Natural killer cell (primary cell): ENCODE results near the gene ARSB. TPM values are rescaled to one million over a fixed set of nuclear protein-coding genes. Genes with fewer than 3 reads are reported as not detected.

Experiments used
- ATAC-seq, 3 donors: fragments of 150-1000 bp in 2 of 3; fragments of 200-7000 bp in 1 of 3; cut with Tn5 transposase; 1 replicate in 1 of 3; 2 replicates in 2 of 3; pipeline ENCODE4 v1.10.0; 2021; ENCODE audit warnings: mild to moderate bottlenecking in 2 of 3, moderate library complexity in 2 of 3
- DNase-seq, 2 donors: peaks; one replicate each; pipeline versions ENCODE4 v3.0.0 to v3.0.0-alpha.2; 2013 to 2021; ENCODE audit warnings: mixed read lengths in 1 of 2
- H3K27ac ChIP-seq: one replicate; pipeline ENCODE4 v1.5.1; 2013; ENCODE audit warnings: mild to moderate bottlenecking, low read length
- H3K27me3 ChIP-seq: one replicate; pipeline ENCODE4 v1.6.1; 2013; ENCODE audit warnings: low read length; ENCODE audit not compliant: control insufficient read depth, insufficient read depth
- H3K36me3 ChIP-seq: one replicate; pipeline ENCODE4 v1.6.1; 2013; ENCODE audit warnings: low read length; ENCODE audit not compliant: control insufficient read depth, insufficient read depth
- H3K4me1 ChIP-seq: one replicate; pipeline ENCODE4 v1.6.1; 2013; ENCODE audit warnings: low read length; ENCODE audit not compliant: control insufficient read depth, insufficient read depth
- H3K4me3 ChIP-seq: one replicate; pipeline ENCODE4 v1.5.1; 2013; ENCODE audit warnings: low read length
- H3K9me3 ChIP-seq: one replicate; pipeline ENCODE4 v1.6.1; 2013; ENCODE audit warnings: low read length; ENCODE audit not compliant: control insufficient read depth, insufficient read depth
- H3K27ac Mint-ChIP-seq, 2 donors: one replicate each; pipeline ENCODE4 v1.8.0; 2022; ENCODE audit warnings: mild to moderate bottlenecking in 2 of 2, mixed read lengths in 2 of 2, moderate library complexity in 1 of 2
- H3K27me3 Mint-ChIP-seq, 2 donors: one replicate each; pipeline ENCODE4 v1.8.0; 2022; ENCODE audit warnings: low read depth in 2 of 2, mixed read lengths in 2 of 2
- H3K36me3 Mint-ChIP-seq: one replicate; pipeline ENCODE4 v1.8.0; 2022; ENCODE audit warnings: mixed read lengths
- H3K4me1 Mint-ChIP-seq, 2 donors: one replicate each; pipeline ENCODE4 v1.8.0; 2022; ENCODE audit warnings: mixed read lengths in 2 of 2
- H3K4me3 Mint-ChIP-seq: one replicate; pipeline ENCODE4 v1.8.0; 2022; ENCODE audit warnings: mild to moderate bottlenecking, moderate library complexity, mixed read lengths
- H3K9me3 Mint-ChIP-seq, 2 donors: one replicate each; pipeline ENCODE4 v1.8.0; 2022; ENCODE audit warnings: mixed read lengths in 2 of 2
- CTCF ChIP-seq: fragments of 200-600 bp; IDR thresholded peaks from one replicate; pipeline ENCODE4 v1.8.0; 2022; ENCODE audit warnings: antibody characterized with exemption
- WGBS: methylation state at CpG from one replicate; pipeline ENCODE4 v1.1.7; 2013; ENCODE audit warnings: missing lambda C conversion rate; ENCODE audit not compliant: insufficient coverage; 5-methylcytosine and 5-hydroxymethylcytosine counted together
- intact Hi-C: fragments of 100-400 bp; cut with micrococcal nuclease; formaldehyde crosslinking; loops from one replicate; pipeline ENCODE4 v1.14.2; 2022
- total RNA-seq, 4 donors: library from RNA; stranded (reverse); fragments of 120-200 nt in 1 of 4; gene quantifications; one replicate each; pipeline versions ENCODE4 v1.2.3 to v1.2.4, GENCODE V29; 2013 to 2022

ARSB gene
- total RNA-seq, 3 donors from 2014 or later (not counting 1 experiment from before 2014, with no cell fraction given): 8.6 to 12.8 (median 8.9) TPM

- no peak overlapping the region for H3K4me3 ChIP-seq
- intact Hi-C loops: no loop called here
- TF ChIP-seq CTCF: no peak
- no peak overlapping the region for H3K27ac ChIP-seq
- DNase-seq (no peak), ATAC-seq (no peak)
- no peaks in the 10 kb centered on the region for H3K36me3 ChIP-seq
- H3K4me1 ChIP-seq: no peaks in the 10 kb centered on the region
- no peaks in the 10 kb centered on the region for H3K9me3 Mint-ChIP-seq
- no peaks in the 10 kb centered on the region for H3K27me3 Mint-ChIP-seq
- no peaks in the 10 kb centered on the region for H3K4me1 Mint-ChIP-seq
- H3K9me3 ChIP-seq: no peaks in the 10 kb centered on the region
- no peaks in the 10 kb centered on the region for H3K27me3 ChIP-seq
- H3K4me3 Mint-ChIP-seq: no peak overlapping the region
- 92% methylated on average over 8 of the region's 8 CpGs for WGBS
- no peaks in the 10 kb centered on the region for H3K36me3 Mint-ChIP-seq
- no peak overlapping the region for H3K27ac Mint-ChIP-seq
Measured at GRCh38 chr5:78808818-78809217, 176.3 kb downstream of the ARSB start.

- TF ChIP-seq CTCF: no peak
- Mint-ChIP-seq H3K27ac (no peak overlapping the region), H3K4me3 (no peak overlapping the region), H3K4me1 (no peaks in the 10 kb centered on the region), H3K36me3 (no peaks in the 10 kb centered on the region), H3K27me3 (no peaks in the 10 kb centered on the region), H3K9me3 (no peaks in the 10 kb centered on the region)
- WGBS: 92% methylated on average over 6 of the region's 6 CpGs
- no peaks in the 10 kb centered on the region for H3K27me3 ChIP-seq
- ATAC-seq (no peak), DNase-seq (no peak)
- H3K36me3 ChIP-seq: no peaks in the 10 kb centered on the region
- H3K4me1 ChIP-seq: no peaks in the 10 kb centered on the region
- H3K9me3 ChIP-seq: no peaks in the 10 kb centered on the region
- H3K27ac ChIP-seq: no peak overlapping the region
- intact Hi-C loops: no loop called here
- H3K4me3 ChIP-seq: no peak overlapping the region
Measured at GRCh38 chr5:78808380-78808779, 176.7 kb downstream of the ARSB start.

- Mint-ChIP-seq H3K4me3 (no peak overlapping the region), H3K27me3 (no peaks in the 10 kb centered on the region), H3K27ac (no peak overlapping the region), H3K36me3 (no peaks in the 10 kb centered on the region), H3K4me1 (no peaks in the 10 kb centered on the region), H3K9me3 (no peaks in the 10 kb centered on the region)
- H3K36me3 ChIP-seq: no peaks in the 10 kb centered on the region
- no peaks in the 10 kb centered on the region for H3K27me3 ChIP-seq
- no peak overlapping the region for H3K4me3 ChIP-seq
- intact Hi-C loops: no loop called here
- 98% methylated on average over 8 of the region's 8 CpGs for WGBS
- ATAC-seq: no peak
- H3K27ac ChIP-seq: no peak overlapping the region
- H3K9me3 ChIP-seq: no peaks in the 10 kb centered on the region
- DNase-seq: no peak
- TF ChIP-seq CTCF: no peak
- no peaks in the 10 kb centered on the region for H3K4me1 ChIP-seq
Measured at GRCh38 chr5:78806544-78806943, 178.6 kb downstream of the ARSB start.

GRCh38 chr5:78805474-78806124 lies 179.5 kb downstream of the ARSB start:
- Mint-ChIP-seq H3K4me1 (no peaks in the 10 kb centered on the region), H3K27me3 (no peaks in the 10 kb centered on the region), H3K36me3 (no peaks in the 10 kb centered on the region), H3K9me3 (peaks cover 1 to 2% of the 10 kb centered on the region in 2 donors), H3K27ac (no peak overlapping the region), H3K4me3 (no peak overlapping the region)
- intact Hi-C loops: no loop called here
- no peak for TF ChIP-seq CTCF
- Histone ChIP-seq H3K36me3 (no peaks in the 10 kb centered on the region), H3K4me1 (no peaks in the 10 kb centered on the region), H3K4me3 (no peak overlapping the region), H3K27me3 (no peaks in the 10 kb centered on the region), H3K9me3 (no peaks in the 10 kb centered on the region), H3K27ac (no peak overlapping the region)
- ATAC-seq (no peak), DNase-seq (no peak)
- WGBS: 98% methylated on average over 8 of the region's 10 CpGs
